Natural killer cell treated with Interleukin-12 subunit alpha and Interleukin-12 subunit beta and Interleukin-15 and Interleukin-18, amount 100 ng/mL, for 72 hours (primary cell): ENCODE results near the gene CD52. TPM values are rescaled to one million over a fixed set of nuclear protein-coding genes. Genes with fewer than 3 reads are reported as not detected.

Experiments used
- ATAC-seq, 2 donors: fragments of 150-1000 bp; cut with Tn5 transposase in 1 of 2; sonication (Bioruptor Pico), chemical (Tn5 transposase) in 1 of 2; 2 replicates each; pipeline ENCODE4 v1.10.0; 2021
- DNase-seq: peaks from one replicate; pipeline ENCODE4 v3.0.0; 2022; ENCODE audit warnings: low spot score
- H3K27ac Mint-ChIP-seq, 2 donors: 1 replicate in 1 of 2; 2 replicates in 1 of 2; pipeline ENCODE4 v1.8.0; 2022; ENCODE audit warnings: mixed read lengths in 2 of 2, mild to moderate bottlenecking in 1 of 2, moderate library complexity in 1 of 2
- H3K27me3 Mint-ChIP-seq, 2 donors: 1 replicate in 1 of 2; 2 replicates in 1 of 2; pipeline ENCODE4 v1.8.0; 2022; ENCODE audit warnings: mixed read lengths in 2 of 2
- H3K36me3 Mint-ChIP-seq: one replicate; pipeline ENCODE4 v1.8.0; 2022; ENCODE audit warnings: mixed read lengths
- H3K4me1 Mint-ChIP-seq, 2 donors: 1 replicate in 1 of 2; 2 replicates in 1 of 2; pipeline ENCODE4 v1.8.0; 2022; ENCODE audit warnings: low read depth in 2 of 2, mixed read lengths in 2 of 2, mild to moderate bottlenecking in 1 of 2
- H3K4me3 Mint-ChIP-seq: one replicate; pipeline ENCODE4 v1.8.0; 2022; ENCODE audit warnings: mixed read lengths
- H3K9me3 Mint-ChIP-seq: 2 replicates; pipeline ENCODE4 v1.8.0; 2022; ENCODE audit warnings: mixed read lengths
- total RNA-seq, 2 donors: library from RNA; stranded (reverse); gene quantifications; one replicate each; pipeline ENCODE4 v1.2.3, GENCODE V29; 2022

CD52 gene
- total RNA-seq, 2 donors from 2014 or later: 8.1 to 17.2 TPM

DNA sequence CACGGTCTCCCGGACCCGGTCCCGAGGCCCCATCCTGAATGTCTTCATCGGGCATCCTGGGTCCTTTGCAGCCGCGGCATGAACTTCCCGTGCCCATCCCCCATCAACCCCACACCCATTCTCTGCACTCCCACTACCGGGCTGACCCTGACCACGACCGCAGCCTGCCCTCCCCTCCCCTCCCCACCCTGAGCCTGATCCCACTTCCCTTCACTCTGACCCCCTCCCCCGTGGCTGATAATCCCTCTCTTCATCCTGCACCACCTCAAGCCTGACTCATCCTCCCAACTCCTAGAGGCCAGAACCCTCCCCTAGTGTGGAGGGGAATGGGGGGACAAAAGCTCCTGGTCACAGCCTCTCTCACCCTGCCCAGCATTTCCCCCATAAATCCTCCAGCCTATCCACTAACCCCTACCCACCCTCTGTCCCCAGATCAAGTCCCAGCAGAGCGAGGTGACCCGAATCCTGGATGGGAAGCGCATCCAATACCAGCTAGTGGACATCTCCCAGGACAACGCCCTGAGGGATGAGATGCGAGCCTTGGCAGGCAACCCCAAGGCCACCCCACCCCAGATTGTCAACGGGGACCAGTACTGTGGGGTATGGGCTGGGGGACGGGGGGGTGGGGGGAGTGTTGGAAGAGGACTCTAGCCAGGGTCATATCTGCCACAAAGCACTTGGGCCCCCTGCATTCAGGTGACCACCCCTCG is 37.3 kb upstream of the CD52 start:
- H3K9me3 Mint-ChIP-seq: no peaks in the 10 kb centered on the region

DNA sequence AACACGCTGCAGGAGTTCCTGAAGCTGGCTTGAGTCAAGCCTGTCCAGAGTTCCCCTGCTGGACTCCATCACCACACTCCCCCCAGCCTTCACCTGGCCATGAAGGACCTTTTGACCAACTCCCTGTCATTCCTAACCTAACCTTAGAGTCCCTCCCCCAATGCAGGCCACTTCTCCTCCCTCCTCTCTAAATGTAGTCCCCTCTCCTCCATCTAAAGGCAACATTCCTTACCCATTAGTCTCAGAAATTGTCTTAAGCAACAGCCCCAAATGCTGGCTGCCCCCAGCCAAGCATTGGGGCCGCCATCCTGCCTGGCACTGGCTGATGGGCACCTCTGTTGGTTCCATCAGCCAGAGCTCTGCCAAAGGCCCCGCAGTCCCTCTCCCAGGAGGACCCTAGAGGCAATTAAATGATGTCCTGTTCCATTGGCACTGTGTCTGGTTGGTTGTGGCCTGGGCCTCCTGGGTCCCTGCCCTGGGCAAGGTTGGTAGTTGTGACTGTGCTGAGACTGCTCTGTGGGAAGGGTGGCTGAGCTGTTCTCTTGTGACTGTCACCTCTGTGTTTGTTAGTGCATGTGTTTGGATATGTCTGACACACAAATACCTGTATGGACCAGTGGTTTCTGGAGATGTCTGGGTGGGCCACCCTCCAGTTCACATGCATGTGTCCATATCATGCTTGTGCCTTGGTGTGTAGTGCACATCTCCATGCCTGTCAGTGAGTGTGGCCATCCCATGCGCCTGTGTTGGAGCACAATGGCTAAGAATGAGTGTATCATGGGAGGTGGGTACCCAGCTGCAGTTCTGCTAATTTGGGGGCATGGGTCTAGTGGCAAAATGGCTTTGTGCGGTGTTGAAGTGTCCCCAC is 36.4 kb upstream of the CD52 start:
- ATAC-seq (no peak), DNase-seq (no peak)
- H3K27ac Mint-ChIP-seq: peak overlapping the region; percentile 75 to 84
- H3K9me3 Mint-ChIP-seq: no peaks in the 10 kb centered on the region
- H3K4me1 Mint-ChIP-seq: peaks cover 74% of the 10 kb centered on the region in 2 donors
- H3K36me3 Mint-ChIP-seq: peaks cover 5% of the 10 kb centered on the region
- no peaks in the 10 kb centered on the region for H3K27me3 Mint-ChIP-seq
- peak overlapping the region; percentile 93 for H3K4me3 Mint-ChIP-seq

More for the DNA sequence above, 37.3 kb upstream of the CD52 start:
- peak overlapping the region; percentile 75 to 84 for H3K27ac Mint-ChIP-seq
- peak overlapping the region; percentile 93 for H3K4me3 Mint-ChIP-seq
- H3K4me1 Mint-ChIP-seq: peaks cover 77 to 78% of the 10 kb centered on the region in 2 donors
- H3K36me3 Mint-ChIP-seq: peaks cover 5% of the 10 kb centered on the region
- ATAC-seq (no peak), DNase-seq (no peak)
- H3K27me3 Mint-ChIP-seq: no peaks in the 10 kb centered on the region

DNA sequence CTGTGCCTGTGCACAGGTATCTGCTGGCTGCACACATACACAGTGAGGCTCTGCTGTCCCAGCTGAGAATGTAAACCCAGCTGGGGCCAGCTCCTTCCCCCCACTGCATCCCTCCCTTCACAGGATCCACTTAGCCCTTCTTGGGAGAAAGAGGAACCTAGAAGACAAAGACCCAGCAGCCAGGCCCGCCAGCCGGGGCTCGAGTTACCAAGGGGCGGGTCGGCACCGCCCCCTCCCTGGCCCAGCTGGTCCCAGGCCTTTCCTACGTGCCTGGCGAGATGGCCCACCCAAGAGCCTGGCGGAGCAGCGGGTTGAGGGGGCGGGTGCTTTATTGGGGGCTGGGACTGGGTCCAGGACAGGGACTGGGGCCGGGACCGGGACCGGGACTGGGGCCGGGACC is 35.8 kb upstream of the CD52 start:
- Mint-ChIP-seq H3K9me3 (no peaks in the 10 kb centered on the region), H3K4me3 (peak overlapping the region; percentile 93), H3K36me3 (peaks cover 1% of the 10 kb centered on the region), H3K27me3 (no peaks in the 10 kb centered on the region), H3K27ac (peak overlapping the region in 1 of 2 donors; percentile 84), H3K4me1 (peaks cover 71% of the 10 kb centered on the region in 2 donors)
- ATAC-seq (no peak), DNase-seq (no peak)

DNA sequence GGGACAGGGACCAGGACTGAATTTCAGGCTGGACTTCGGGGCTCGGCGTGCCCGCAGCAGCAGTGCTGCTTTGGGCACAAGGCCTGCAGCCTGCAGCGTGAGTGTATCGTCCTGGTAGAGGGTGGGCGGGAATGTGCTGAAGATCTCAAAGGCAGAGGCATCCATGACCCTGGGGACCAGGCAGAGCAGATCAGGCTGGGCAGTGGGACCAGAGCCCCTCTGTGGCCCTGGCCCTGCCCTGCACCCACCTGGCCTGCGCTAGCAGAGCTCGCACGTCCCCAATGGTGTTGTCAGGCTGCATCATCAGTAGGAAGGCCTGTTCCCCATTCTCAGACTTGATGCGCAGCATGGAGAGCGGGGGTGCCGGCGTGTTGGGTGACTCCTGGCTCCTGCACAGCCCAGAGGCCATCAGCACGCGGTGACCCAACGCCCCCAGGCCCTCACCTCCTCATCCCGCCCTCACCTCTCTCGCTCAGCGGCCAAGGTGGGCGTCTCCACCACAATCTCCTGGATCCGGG is 35.3 kb upstream of the CD52 start:
- Mint-ChIP-seq H3K4me3 (peak overlapping the region; percentile 34), H3K9me3 (no peaks in the 10 kb centered on the region), H3K27me3 (no peaks in the 10 kb centered on the region), H3K27ac (peak overlapping the region; percentile 87 to 89), H3K4me1 (peaks cover 72 to 73% of the 10 kb centered on the region in 2 donors), H3K36me3 (no peaks in the 10 kb centered on the region)
- ATAC-seq (no peak), DNase-seq (no peak)

DNA sequence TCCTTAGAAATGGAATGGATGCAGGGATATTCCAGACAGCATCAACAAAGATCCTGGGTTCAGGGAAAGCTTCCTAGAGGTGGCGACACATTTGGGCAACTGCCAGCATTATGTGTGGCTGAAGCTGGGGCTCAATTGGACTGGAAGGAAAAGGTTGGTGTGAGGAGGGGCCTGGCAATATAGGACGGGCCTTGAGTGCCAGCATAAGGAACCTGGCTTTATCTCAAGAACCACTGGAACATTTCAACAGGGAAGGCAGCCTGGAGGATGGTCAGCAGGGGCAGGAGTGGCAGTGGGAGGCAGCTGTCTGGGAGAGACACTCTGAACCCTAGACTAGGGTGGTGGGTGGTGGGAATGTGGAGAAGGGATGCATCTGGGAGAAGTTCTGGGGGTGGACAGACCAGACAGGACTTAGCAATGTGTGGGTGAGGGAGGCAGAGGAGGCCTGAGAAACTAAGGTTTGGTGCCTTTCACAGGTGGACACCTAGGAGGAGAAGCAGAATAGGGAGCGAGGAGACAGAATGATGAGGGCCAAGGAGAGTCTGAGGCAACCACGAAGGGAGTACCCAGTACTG is 34.4 kb upstream of the CD52 start:
- Mint-ChIP-seq H3K4me1 (peaks cover 71 to 76% of the 10 kb centered on the region in 2 donors), H3K4me3 (peak overlapping the region; percentile 34), H3K27ac (peak overlapping the region; percentile 87 to 89), H3K27me3 (no peaks in the 10 kb centered on the region), H3K9me3 (no peaks in the 10 kb centered on the region), H3K36me3 (no peaks in the 10 kb centered on the region)
- ATAC-seq (no peak), DNase-seq (no peak)

DNA sequence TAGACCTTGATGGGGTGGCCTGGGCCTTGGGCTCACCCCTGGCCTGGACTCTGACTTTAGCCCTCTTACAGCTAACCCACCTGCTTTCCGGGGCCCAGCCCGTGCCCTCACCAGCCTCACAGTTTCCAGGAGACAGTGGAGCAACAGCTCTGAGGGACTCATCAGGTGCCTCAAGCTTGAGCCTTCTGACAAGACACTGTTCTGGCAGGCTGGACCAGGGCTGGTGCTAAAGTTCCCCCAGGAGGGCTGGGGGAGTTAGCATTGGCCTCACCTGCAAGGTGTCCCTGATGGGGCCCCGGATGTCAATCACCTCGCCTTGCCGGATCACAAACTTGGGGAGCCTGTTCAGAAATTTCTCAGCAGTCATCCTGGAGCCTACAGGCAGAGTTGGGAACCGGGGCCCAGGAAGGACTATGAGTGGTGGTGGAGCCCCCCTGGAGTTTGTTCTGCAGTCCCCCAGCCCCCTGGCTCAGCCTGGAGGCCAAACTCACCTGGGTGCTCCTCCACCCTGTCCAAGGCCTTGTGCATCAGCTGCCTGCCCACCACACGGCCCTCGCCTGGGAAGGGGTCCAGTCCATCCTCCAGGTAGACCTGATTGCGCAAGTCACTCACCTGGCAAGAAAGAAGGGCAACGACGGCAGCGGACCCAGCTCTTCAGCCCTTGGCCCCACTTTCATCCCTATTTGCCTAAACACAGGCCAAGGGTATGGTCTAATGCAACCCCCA is 33.7 kb upstream of the CD52 start:
- Mint-ChIP-seq H3K27me3 (no peaks in the 10 kb centered on the region), H3K9me3 (no peaks in the 10 kb centered on the region), H3K4me3 (peak overlapping the region; percentile 86), H3K27ac (peak overlapping the region; percentile 87 to 89), H3K4me1 (peaks cover 71 to 76% of the 10 kb centered on the region in 2 donors), H3K36me3 (no peaks in the 10 kb centered on the region)
- no peak for ATAC-seq
- no peak for DNase-seq

DNA sequence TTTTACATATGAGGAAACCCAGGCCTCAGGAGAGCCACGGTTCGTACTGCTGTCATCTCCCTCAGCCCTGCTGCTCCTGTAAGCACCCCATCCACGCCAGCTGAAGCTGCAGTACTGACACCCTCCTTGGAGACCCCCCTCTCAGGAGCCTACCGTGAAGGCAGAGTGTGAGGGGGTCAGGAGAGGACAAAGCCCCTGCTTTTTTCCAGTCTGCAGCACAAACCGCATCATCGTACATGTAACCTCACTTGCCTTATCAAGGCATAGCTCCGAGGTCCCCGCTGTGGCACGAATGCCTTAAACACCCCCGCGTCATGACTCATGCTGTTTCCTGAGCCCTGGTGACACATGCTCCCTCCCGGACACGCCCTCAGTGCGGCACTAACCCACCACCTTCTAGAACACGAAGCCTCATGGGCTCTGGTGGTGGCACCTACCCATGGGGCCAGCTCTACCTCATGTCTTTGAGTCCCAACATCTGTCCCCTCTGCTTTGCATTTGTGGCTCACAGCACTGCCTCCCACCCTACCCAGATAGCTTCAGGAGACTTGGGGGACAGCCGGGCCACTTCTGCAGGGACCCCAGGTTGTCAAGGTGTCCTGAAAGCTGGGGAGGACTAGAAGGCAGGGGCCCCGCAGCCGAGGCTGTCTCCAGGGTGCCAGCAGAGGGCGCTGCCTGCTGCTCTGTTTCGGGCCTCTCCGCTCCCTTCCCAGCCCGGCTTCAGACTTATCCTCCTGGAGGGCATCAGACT is 33.0 kb upstream of the CD52 start:
- Mint-ChIP-seq H3K4me1 (peaks cover 75 to 78% of the 10 kb centered on the region in 2 donors), H3K27me3 (no peaks in the 10 kb centered on the region), H3K9me3 (no peaks in the 10 kb centered on the region), H3K27ac (peak overlapping the region; percentile 87 to 89), H3K36me3 (no peaks in the 10 kb centered on the region), H3K4me3 (peak overlapping the region; percentile 86)
- ATAC-seq (peak; percentile 84 to 85), DNase-seq (peak; percentile 92)

DNA sequence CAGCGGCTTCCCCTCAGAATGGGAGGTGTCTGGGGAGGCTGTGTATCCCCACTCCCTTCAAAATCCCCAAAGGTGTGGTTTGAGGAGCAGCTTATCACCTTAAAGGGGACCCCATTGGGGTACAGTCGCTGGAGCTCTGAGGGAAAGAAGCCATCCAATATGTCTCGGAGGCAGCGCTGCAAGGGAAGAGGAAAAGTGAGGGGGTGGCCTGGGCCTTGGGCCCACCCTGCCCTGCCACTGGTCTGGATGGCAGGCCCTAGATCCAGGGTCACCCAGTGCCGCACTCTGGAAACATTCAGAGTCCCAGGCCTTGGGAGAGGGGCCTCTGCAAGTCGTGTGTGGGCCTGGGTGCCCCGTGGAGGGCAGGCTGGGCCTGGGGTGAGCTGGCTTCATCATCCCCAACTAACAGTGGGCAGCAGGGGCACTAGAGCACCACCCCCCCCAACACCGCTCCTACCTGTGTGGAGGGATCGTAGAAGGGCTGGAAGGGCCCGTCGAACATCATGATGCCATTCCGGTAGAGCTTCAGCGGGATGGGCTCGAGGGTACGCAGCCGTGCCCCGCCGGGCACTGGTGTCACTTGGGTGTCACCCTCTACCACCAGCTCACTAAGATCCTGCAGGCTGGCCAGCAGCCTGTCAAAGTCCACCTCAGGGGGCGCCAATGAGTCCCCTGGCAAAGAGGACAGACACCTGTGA is 32.2 kb upstream of the CD52 start:
- H3K36me3 Mint-ChIP-seq: no peaks in the 10 kb centered on the region
- ATAC-seq: no peak
- peaks cover 80 to 82% of the 10 kb centered on the region in 2 donors for H3K4me1 Mint-ChIP-seq
- H3K27ac Mint-ChIP-seq: peak overlapping the region; percentile 89
- H3K27me3 Mint-ChIP-seq: no peaks in the 10 kb centered on the region
- no peak for DNase-seq
- no peaks in the 10 kb centered on the region for H3K9me3 Mint-ChIP-seq
- no peak overlapping the region for H3K4me3 Mint-ChIP-seq

DNA sequence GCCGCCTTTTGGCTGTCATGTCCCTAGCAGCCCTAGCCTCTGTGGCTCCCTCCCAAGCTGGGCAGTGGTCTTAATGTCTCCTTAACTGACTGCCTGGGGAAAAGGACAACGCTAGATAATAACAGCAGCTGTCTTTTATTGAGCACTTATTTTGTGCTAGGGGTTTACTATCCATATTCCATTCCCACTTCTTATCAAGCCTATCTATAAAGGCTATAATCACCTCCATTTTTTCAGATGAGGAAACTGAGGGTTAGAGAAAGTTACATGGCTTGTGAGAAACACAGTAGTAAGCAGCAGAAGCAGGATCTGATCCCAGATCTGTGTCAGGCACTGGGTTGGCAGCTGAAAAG is 31.7 kb upstream of the CD52 start:
- peaks cover 77 to 80% of the 10 kb centered on the region in 2 donors for H3K4me1 Mint-ChIP-seq
- peak overlapping the region in 1 of 2 donors; percentile 89 for H3K27ac Mint-ChIP-seq
- H3K27me3 Mint-ChIP-seq: no peaks in the 10 kb centered on the region
- DNase-seq: no peak
- H3K4me3 Mint-ChIP-seq: no peak overlapping the region
- no peaks in the 10 kb centered on the region for H3K9me3 Mint-ChIP-seq
- H3K36me3 Mint-ChIP-seq: no peaks in the 10 kb centered on the region
- ATAC-seq: no peak

DNA sequence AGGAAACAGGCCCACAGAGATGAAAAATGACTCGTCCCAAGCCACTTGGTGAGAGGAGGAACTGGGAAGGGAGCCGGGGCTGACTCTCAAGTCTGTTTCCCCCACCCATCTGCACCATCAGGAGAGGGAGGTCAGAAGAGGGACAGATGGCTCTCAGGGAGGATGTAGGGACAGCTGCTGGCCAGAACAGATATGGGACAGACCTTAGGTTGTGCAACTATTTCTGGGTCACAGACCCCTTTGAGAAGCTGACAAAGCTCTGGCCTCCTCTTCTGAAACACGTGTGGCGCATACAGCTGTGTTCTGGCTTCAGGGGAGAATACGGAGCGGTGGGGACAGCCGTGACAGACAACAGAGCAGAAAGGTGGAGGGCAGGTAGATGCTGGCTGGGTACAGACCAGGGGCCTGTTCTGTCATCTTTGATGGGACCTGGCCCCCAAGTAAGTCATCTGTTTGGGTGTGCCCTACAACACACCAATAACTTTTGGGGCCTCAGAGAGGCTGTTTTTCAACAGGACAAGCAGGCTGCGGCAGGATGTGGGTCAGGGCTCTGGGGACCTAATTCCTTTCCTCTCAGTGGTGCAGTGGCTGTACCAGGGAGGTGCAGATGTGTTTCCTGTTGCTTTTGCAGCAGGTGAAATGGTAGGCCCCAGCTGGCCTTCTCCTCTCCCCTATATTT is 30.6 kb upstream of the CD52 start:
- H3K9me3 Mint-ChIP-seq: no peaks in the 10 kb centered on the region
- ATAC-seq (peak; percentile 26 to 57), DNase-seq (no peak)
- peak overlapping the region; percentile 89 to 97 for H3K27ac Mint-ChIP-seq
- H3K36me3 Mint-ChIP-seq: no peaks in the 10 kb centered on the region
- H3K4me3 Mint-ChIP-seq: peak overlapping the region; percentile 78
- peaks cover 69 to 78% of the 10 kb centered on the region in 2 donors for H3K4me1 Mint-ChIP-seq
- no peaks in the 10 kb centered on the region for H3K27me3 Mint-ChIP-seq

DNA sequence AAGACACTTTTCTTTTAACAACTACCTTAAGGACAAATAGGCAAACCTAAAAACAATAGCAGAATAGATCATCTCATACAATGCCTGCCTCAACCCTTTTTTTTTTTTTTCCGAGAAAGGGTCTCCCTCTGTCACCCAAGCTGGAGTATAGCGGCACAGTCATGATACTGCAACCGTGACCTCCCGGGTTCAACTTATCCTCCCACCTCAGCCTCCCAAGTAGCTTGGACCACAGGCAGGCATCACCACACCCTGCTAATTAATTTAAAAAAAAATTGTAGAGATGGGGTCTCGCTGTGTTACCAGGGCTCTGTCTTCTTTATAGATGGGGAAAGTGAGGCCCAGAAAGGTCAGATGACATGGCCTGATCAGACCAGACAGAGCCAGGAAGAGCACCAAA is 29.9 kb upstream of the CD52 start:
- Mint-ChIP-seq H3K9me3 (no peaks in the 10 kb centered on the region), H3K4me3 (peak overlapping the region; percentile 78), H3K27ac (peak overlapping the region; percentile 89 to 97), H3K4me1 (peaks cover 66 to 73% of the 10 kb centered on the region in 2 donors), H3K27me3 (no peaks in the 10 kb centered on the region), H3K36me3 (no peaks in the 10 kb centered on the region)
- ATAC-seq (no peak), DNase-seq (no peak)
